ENCODE measurements around the gene DLL1. TPM values are rescaled to one million over a fixed set of nuclear protein-coding genes. Genes with fewer than 3 reads are reported as not detected.

Gene DLL1
- total and polyA plus RNA-seq, 10 donors: 12.6 to 119 (median 62.8) TPM

DNA sequence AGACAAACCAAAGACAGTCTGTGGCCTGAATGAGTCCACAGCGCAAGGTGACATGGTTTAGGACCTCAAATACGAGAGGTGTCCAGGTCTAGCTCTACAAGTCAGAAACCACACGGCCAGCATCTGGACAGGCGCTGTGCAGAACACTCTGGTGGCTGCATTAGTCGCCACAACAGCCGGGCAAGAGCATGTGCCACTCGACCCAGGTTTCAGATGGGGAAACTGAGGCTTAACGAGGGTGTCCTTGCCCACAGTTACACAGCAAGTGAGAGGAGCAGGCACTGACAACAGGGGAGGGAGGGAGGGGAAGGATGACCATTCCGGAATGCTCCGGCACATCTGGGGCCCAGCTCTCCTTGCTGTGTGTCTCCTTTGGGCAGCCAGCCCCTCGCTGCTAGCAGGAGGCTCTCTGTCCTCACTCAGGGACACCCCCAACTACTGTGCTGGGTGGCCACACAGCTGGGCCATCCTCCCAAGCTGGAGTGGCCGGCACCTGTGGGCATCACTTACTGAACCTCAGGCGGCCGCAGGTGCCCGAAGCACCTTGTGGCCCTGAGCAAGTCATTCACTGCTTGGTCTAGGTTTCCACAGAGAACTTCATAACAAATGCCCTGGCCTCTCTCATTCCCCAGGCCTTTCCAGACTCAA, 6.6 kb downstream of the DLL1 start:
- WGBS, 5 donors: 88 to 91% (median 89%) methylated on average over 14 to 15 of the region's 15 CpGs
- Histone ChIP-seq H3K4me1 (peaks cover 17 to 70% (median 39%) of the 10 kb centered on the region in 6 donors), H3K27me3 (replicated peaks in 1 of 7) (peaks cover 0 to 73% (median 10%) of the 10 kb centered on the region in 7 donors), H3K36me3 (peaks cover 0 to 75% (median 27%) of the 10 kb centered on the region in 6 donors), H3K4me3 (peak overlapping the region in 4 of 8 donors; percentile 9 to 95 (median 83)), H3K27ac (peak overlapping the region in 3 of 8 donors; percentile 49 to 82 (median 80)), H3K9me3 (no peaks in the 10 kb centered on the region)
- peak; percentile 64 for DNase-seq
- peak in 2 of 3 donors; percentile 37 to 65 for TF ChIP-seq POLR2AphosphoS5 (IDR thresholded peaks at IDR 0.05)
- TF ChIP-seq, protein P1, sequence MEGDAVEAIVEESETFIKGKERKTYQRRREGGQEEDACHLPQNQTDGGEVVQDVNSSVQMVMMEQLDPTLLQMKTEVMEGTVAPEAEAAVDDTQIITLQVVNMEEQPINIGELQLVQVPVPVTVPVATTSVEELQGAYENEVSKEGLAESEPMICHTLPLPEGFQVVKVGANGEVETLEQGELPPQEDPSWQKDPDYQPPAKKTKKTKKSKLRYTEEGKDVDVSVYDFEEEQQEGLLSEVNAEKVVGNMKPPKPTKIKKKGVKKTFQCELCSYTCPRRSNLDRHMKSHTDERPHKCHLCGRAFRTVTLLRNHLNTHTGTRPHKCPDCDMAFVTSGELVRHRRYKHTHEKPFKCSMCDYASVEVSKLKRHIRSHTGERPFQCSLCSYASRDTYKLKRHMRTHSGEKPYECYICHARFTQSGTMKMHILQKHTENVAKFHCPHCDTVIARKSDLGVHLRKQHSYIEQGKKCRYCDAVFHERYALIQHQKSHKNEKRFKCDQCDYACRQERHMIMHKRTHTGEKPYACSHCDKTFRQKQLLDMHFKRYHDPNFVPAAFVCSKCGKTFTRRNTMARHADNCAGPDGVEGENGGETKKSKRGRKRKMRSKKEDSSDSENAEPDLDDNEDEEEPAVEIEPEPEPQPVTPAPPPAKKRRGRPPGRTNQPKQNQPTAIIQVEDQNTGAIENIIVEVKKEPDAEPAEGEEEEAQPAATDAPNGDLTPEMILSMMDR (IDR thresholded peaks at IDR 0.05 in 8 of 11, conservative IDR thresholded peaks at IDR 0.05 in 3 of 11): no peak
- intact Hi-C loops (cut with DNase I; ENCODE audit: low total_unique reads): no loop called here

DNA sequence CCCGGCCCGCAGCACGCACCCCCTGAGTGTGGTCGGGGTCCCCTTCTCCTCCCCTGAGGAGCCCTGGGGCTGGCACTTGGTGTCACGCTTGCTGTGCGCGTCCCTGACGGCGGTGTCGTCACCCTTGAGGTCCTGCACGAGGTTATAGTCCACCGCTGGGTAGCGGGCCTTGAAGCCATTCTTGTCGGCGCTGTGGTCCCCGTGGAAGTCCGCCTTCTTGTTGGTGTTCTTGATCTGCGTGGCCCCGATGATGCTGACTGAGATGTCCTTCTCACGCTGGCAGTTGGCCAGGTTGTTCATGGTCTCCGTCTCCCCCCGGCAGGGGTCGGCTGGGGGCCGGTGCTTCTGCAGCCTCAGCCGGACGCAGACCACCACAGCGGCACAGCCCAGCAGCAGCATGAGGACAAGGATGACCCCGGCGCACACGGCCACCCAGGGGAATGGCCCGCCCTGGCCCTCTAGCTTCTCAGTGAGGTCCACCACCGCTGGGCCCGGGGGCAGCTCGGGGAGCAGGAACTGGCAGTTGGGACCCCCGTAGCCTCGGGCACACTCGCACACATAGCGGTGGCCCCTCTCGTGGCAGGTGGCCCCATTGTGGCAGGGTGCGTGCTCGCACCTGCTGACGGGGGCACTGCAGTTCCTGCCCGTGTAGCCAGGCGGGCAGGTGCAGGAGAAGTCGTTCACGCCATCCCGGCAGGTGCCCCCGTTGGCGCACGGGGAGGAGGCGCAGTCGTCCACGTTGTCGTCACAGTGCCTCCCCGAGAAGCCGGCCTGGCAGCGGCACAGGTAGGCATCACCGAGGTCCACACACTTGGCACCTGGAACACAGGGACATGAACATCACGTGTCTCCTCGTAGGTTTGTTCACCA, 7.4 kb downstream of the DLL1 start:
- intact Hi-C loops (cut with DNase I; ENCODE audit: low total_unique reads): no loop called here
- peak; percentile 76 for DNase-seq
- TF ChIP-seq POLR2A (IDR thresholded peaks at IDR 0.05) (no peak), POLR2AphosphoS5 (IDR thresholded peaks at IDR 0.05) (peak in 2 of 3 donors; percentile 56 to 86)
- TF ChIP-seq, protein P1 (IDR thresholded peaks at IDR 0.05 in 8 of 11, conservative IDR thresholded peaks at IDR 0.05 in 3 of 11): no peak
- Histone ChIP-seq H3K4me3 (peak overlapping the region in 4 of 8 donors; percentile 5 to 95 (median 49)), H3K36me3 (peaks cover 0 to 71% (median 27%) of the 10 kb centered on the region in 6 donors), H3K27ac (peak overlapping the region in 3 of 8 donors; percentile 24 to 82 (median 36)), H3K27me3 (replicated peaks in 1 of 7) (peaks cover 0 to 65% (median 5%) of the 10 kb centered on the region in 7 donors), H3K4me1 (peaks cover 20 to 70% (median 40%) of the 10 kb centered on the region in 6 donors), H3K9me3 (no peaks in the 10 kb centered on the region)
- WGBS, 5 donors: 87 to 96% (median 93%) methylated on average over 42 to 60 of the region's 60 CpGs

DNA sequence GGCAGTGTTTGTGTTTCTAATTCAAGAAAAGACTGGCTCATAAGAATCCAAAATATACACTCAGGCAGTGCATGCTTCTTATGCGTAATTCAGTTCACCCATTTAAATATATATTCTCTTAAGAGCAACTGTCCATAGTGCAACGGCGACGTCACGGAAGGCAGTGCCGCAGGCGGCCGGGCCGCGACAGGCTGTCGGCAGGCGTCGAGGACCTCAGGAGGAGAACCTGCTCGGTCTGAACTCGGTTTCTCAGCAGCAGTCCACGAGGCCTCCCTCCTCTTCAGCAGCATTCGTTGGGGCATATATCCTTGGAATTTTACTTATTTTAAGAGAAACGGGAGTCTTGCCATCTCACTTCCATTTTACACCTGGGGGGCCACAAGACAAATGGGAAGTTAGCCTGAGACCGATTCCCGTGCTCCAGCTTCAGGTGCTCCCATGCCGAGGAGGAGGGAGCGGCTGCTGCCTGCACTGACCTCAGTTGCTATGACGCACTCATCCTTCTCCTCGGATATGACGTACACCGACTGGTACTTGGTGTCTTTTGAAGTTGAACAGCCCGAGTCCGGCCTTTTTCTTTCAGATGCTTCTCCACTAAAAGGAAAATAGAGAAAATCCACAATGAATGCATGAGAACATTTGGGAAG, 8.2 kb downstream of the DLL1 start:
- WGBS, 5 donors: 92 to 94% (median 94%) methylated on average over 28 of the region's 28 CpGs
- peak; percentile 50 for DNase-seq
- H3K4me1 ChIP-seq: peaks cover 20 to 70% (median 42%) of the 10 kb centered on the region in 6 donors

More for the DNA sequence above, 8.2 kb downstream of the DLL1 start:
- H3K36me3 ChIP-seq: peaks cover 0 to 63% (median 27%) of the 10 kb centered on the region in 6 donors
- H3K4me3 ChIP-seq: no peak overlapping the region
- TF ChIP-seq POLR2AphosphoS5 (IDR thresholded peaks at IDR 0.05) (peak in 1 of 3 donors; percentile 70), POLR2A (IDR thresholded peaks at IDR 0.05) (no peak)
- TF ChIP-seq, protein P1 (IDR thresholded peaks at IDR 0.05 in 8 of 11, conservative IDR thresholded peaks at IDR 0.05 in 3 of 11): no peak
- no peaks in the 10 kb centered on the region for H3K9me3 ChIP-seq
- intact Hi-C loops (cut with DNase I; ENCODE audit: low total_unique reads): no loop called here
- peak overlapping the region in 3 of 8 donors; percentile 9 to 36 (median 24) for H3K27ac ChIP-seq
- peaks cover 0 to 56% (median 0%) of the 10 kb centered on the region in 7 donors for H3K27me3 ChIP-seq (replicated peaks in 1 of 7)

Measured in spleen (tissue), 11 donors.